Brain microvascular endothelial cell (primary cell): ENCODE data around the gene CAMK1D.

Experiments used
- DNase-seq: peaks from one replicate; pipeline ENCODE4 v3.0.0-alpha.2; 2020
- H3K27ac ChIP-seq: fragments of 250-450 bp; sonication (Bioruptor Pico); 2 replicates; pipeline ENCODE4 v1.5.1; 2020; ENCODE audit warnings: mild to moderate bottlenecking, moderate library complexity
- H3K27me3 ChIP-seq: fragments of 250-450 bp; sonication (Bioruptor Pico); replicated peaks from 2 replicates; pipeline ENCODE4 v1.5.1; 2020; ENCODE audit warnings: mild to moderate bottlenecking
- H3K36me3 ChIP-seq: fragments of 250-450 bp; sonication (Bioruptor Pico); replicated peaks from 2 replicates; pipeline ENCODE4 v1.5.1; 2020; ENCODE audit warnings: mild to moderate bottlenecking
- H3K4me3 ChIP-seq: 2 replicates; pipeline ENCODE4 v1.5.1; 2011; ENCODE audit warnings: low read depth, mild to moderate bottlenecking, control low read depth, low read length, moderate library complexity
- CTCF ChIP-seq: IDR thresholded peaks from 2 replicates; pipeline ENCODE4 v1.5.1; 2011; ENCODE audit warnings: low read depth, mild to moderate bottlenecking, moderate library complexity, low read length, control low read depth, inconsistent platforms; ENCODE audit errors: missing control alignments
- in situ Hi-C: cut with HindIII; loops from 2 replicates; pipeline ENCODE4 v1.10.0; 2017; ENCODE audit warnings: low sequenced_read_pairs, low pct_ligation_motif_present

The CAMK1D gene

DNA sequence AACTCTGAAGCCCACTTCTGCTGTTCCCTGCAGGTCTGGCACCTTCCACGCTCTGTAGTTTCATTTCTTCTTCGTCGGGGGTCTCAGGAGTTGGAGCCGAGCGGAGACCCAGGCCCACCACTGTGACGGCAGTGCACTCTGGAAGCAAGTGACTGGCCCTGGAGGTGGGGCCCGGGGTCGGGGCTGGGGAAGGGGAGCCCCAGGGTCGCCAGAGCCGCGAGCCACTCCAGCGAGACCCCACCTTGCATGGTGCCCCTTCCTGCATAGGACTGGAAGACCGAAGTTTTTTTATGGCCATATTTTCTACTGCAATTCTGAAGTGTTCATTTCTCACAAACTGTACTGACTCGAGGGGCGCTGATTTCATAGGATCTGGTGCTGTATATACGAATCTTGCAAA is 479.4 kb downstream of the CAMK1D start:
- Histone ChIP-seq H3K36me3 (no peaks in the 10 kb centered on the region), H3K27ac (no peak overlapping the region), H3K4me3 (no peak overlapping the region), H3K27me3 (no peaks in the 10 kb centered on the region)
- no peak for DNase-seq
- no peak for TF ChIP-seq CTCF
- in situ Hi-C loops, result no loop called here

DNA sequence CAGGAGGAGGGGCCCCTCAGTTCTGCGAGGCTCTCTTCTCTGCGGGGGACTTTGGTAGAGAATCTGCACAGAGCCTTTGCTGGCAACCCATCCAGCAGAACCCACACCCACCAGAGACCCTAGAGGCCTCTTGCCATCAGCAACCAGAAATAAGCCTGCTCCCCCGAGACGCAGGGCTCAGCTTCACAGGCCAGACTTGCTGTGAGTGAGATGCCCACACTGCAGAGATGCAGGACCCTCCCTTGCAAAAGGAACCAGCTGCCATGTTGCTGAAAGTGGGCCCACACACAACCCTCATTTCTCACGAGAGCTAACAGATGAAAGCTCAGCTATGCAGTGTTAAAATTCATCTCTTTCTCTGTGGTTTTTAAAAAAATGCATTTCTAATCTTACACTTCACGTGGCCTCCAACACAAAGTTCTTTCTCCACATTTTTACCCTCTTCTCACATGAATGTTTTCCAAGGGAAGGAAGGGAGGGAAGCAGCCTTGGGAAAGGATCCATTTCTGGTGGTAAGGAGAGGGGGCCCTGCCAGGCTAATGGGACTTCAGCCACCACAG is 480.6 kb downstream of the CAMK1D start:
- DNase-seq, result no peak
- H3K27ac ChIP-seq, result no peak overlapping the region
- H3K27me3 ChIP-seq, result no peaks in the 10 kb centered on the region
- in situ Hi-C loops, result no loop called here
- H3K36me3 ChIP-seq, result no peaks in the 10 kb centered on the region
- TF ChIP-seq CTCF, result no peak
- no peak overlapping the region for H3K4me3 ChIP-seq

DNA sequence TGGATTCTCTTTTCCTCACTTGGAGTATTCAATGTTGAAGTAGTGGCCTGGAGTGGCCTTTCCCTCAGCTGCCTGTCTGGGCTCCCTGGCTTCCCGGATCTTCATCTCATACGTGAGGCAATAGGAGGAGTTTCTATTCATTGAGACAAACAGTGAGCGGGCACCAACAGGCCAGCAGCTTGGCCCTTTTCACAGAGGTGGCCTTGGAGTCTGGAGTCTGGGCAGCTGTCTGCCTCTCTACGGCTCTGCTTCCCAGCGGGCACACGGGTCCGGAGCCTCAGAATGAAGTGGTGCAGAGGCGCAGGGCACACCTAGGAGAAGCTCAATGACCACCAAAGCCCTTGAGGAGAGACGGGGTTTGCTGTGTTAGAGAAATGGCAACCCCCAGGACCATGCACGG is 482.7 kb downstream of the CAMK1D start:
- no peak overlapping the region for H3K27ac ChIP-seq
- in situ Hi-C loops, result no loop called here

DNA sequence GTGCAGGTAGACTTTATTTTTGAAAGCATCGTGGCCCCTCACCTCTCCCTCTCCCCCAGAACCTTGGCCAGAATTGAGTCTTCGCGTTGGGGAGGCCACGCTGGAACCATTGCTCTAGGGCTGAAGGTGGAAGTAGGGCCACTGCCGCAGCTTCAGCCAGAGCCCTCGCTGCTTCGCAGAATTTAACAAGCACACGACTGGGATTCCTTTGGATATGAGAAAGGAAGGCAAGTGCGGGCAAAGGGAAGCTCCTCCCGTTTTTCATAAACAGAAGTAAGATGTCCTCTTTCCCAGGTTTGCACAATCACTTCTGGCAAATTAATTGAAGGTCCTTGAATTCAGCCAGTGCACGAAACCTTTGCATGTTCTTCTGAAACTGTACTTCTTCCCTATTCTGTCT is 484.1 kb downstream of the CAMK1D start:
- DNase-seq, result no peak
- H3K36me3 ChIP-seq, result no peaks in the 10 kb centered on the region
- H3K27me3 ChIP-seq, result no peaks in the 10 kb centered on the region
- no peak overlapping the region for H3K27ac ChIP-seq
- no peak overlapping the region for H3K4me3 ChIP-seq
- TF ChIP-seq CTCF, result no peak
- in situ Hi-C loops, result no loop called here

More for the DNA sequence above, 482.7 kb downstream of the CAMK1D start:
- TF ChIP-seq CTCF, result no peak
- no peaks in the 10 kb centered on the region for H3K36me3 ChIP-seq
- DNase-seq, result no peak
- H3K27me3 ChIP-seq, result no peaks in the 10 kb centered on the region
- no peak overlapping the region for H3K4me3 ChIP-seq

DNA sequence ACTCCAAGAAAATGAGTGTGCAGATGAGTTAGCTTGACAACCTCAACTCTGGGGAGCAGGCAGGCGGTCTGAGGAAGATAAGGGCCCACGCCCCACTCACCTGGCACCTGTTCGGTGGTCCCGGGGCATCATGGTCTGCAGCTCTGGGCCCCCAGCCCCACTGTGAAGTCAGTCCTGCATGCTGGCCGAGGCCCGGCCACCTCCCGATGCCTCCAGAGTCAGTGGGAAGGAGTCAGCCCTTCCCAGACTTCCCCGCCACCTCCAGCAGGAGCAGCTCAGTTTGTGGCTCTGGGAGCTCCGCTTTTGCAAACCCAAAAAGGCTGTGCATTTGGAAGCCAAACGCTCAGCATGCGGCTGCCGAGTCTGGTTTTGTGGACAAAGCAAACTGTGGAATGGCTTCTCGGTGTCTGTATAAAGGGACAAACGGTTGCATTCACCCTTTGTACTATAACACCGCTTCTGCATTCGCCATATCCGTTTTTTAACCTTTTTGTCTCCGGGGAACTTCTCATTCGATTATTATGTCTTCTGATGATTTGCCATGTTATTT is 484.8 kb downstream of the CAMK1D start:
- Histone ChIP-seq H3K27ac (no peak overlapping the region), H3K27me3 (no peaks in the 10 kb centered on the region), H3K36me3 (no peaks in the 10 kb centered on the region), H3K4me3 (no peak overlapping the region)
- DNase-seq, result no peak
- no peak for TF ChIP-seq CTCF
- in situ Hi-C loops, result no loop called here

- Histone ChIP-seq H3K4me3 (no peak overlapping the region), H3K36me3 (no peaks in the 10 kb centered on the region), H3K27me3 (no peaks in the 10 kb centered on the region), H3K27ac (no peak overlapping the region)
- no peak for DNase-seq
- TF ChIP-seq CTCF, result no peak
- in situ Hi-C loops, result no loop called here
Observed at GRCh38 chr10:12834721-12835120, 485.4 kb downstream of the CAMK1D start.
